Measurements from ENCODE around the gene IGSF8. TPM values are rescaled to one million over a fixed set of nuclear protein-coding genes. Genes with fewer than 3 reads are reported as not detected.

IGSF8 gene
- total and polyA plus RNA-seq, 2 of the 8 experiments (the other 6 are each of a cell fraction or from before 2014, with no cell fraction given) = 69.6 to 132 TPM

- POLR2A ChIA-PET (ENCODE audit: partially characterized antibody) = interaction anchor here (1.0 to 3.5 kb wide), 3 partner anchors 13 to 30 kb away, joined by 3 to 10 read pairs (median 3); partner anchors contain the start of gene ATP1A2
- Histone ChIP-seq H4K5ac (ENCODE audit: insufficient read length, low read depth, low read length) (no peak overlapping the region), H2AK5ac (ENCODE audit: low read depth, low read length) (no peak overlapping the region), H3K18ac (ENCODE audit: extremely low read depth, low read length) (no peak overlapping the region), H2AFZ (ENCODE audit: low read length) (no peak overlapping the region), H3K4me1 (replicated peaks in 1 of 4; ENCODE audit: control insufficient read depth in 3 of 4, insufficient read depth in 4 of 4, low read length in 3 of 4) (no peaks in the 10 kb centered on the region), H3K56ac (replicated peaks; ENCODE audit: insufficient read length, low read depth, low read length) (no peak overlapping the region), H2BK5ac (ENCODE audit: low read depth, low read length) (no peak overlapping the region), H3K36me3 (ENCODE audit: control insufficient read depth in 2 of 4, insufficient read depth in 4 of 4, low read length in 3 of 4) (peaks cover 4 to 55% (median 37%) of the 10 kb centered on the region in 4 experiments), H2BK20ac (ENCODE audit: low read length) (no peak overlapping the region), H4K20me1 (replicated peaks in 1 of 2; ENCODE audit: control insufficient read depth in 1 of 2, insufficient read depth in 2 of 2, low read length in 2 of 2) (no peaks in the 10 kb centered on the region), H2BK12ac (ENCODE audit: low read depth, low read length) (no peak overlapping the region), H3K4me2 (ENCODE audit: insufficient read depth in 1 of 2, low read depth in 2 of 2, low read length in 2 of 2) (no peak overlapping the region), H3K4me3 (ENCODE audit: extremely low read depth in 1 of 4, insufficient read depth in 2 of 4, low read depth in 3 of 4, low read length in 4 of 4) (no peak overlapping the region), H3K23me2 (ENCODE audit: low read depth, low read length) (peaks cover 5% of the 10 kb centered on the region; the same call in 1 of the 2 replicates), H3K23ac (ENCODE audit: insufficient read length) (no peak overlapping the region), H3K27me3 (replicated peaks in 1 of 4; ENCODE audit: control insufficient read depth in 3 of 4, extremely low read depth in 1 of 4, insufficient read depth in 3 of 4, low read length in 3 of 4) (no peaks in the 10 kb centered on the region), H3K27ac (ENCODE audit: low read depth, low read length) (no peak overlapping the region), H3K9me3 (ENCODE audit: insufficient read depth in 2 of 2, low read depth in 1 of 2, low read length in 1 of 2) (no peaks in the 10 kb centered on the region), H3K79me1 (ENCODE audit: low read depth, low read length) (no peaks in the 10 kb centered on the region; the same call in 1 of the 2 replicates), H3K4ac (replicated peaks; ENCODE audit: insufficient read length, low read depth, low read length) (no peak overlapping the region), H3K14ac (ENCODE audit: insufficient read length) (no peak overlapping the region), H2BK120ac (replicated peaks; ENCODE audit: low read depth, low read length) (no peak overlapping the region), H4K91ac (replicated peaks; ENCODE audit: insufficient read length, low read length) (no peak overlapping the region), H2BK15ac (ENCODE audit: low read length) (no peak overlapping the region), H4K8ac (ENCODE audit: extremely low read depth, insufficient read depth, low read length) (no peak overlapping the region; the same call in 1 of the 2 replicates), H3K9ac (replicated peaks in 1 of 4; ENCODE audit: extremely low read depth in 1 of 4, low read depth in 3 of 4, low read length in 3 of 4) (no peak overlapping the region), H3K79me2 (ENCODE audit: control insufficient read depth in 1 of 2, insufficient read depth in 2 of 2, low read length in 2 of 2) (no peaks in the 10 kb centered on the region)
- TF ChIP-seq KDM4A (IDR thresholded peaks at IDR 0.05; ENCODE audit: low read depth, low read length, severe bottlenecking) = no peak
- CTCF ChIA-PET (ENCODE audit: partially characterized antibody) = interaction anchor here (0.6 to 1.5 kb wide), 8 partner anchors 11 to 232 kb away, joined by 3 to 5 read pairs (median 4); no protein-coding TSS in a partner anchor
- FAIRE-seq = no peak
- WGBS, 2 experiments (ENCODE audit: extremely low coverage in 1 of 2, insufficient coverage in 1 of 2, insufficient read length in 1 of 2, insufficient replicate concordance in 2 of 2, low coverage in 1 of 2, low lambda C conversion rate in 2 of 2, missing lambda C conversion rate in 1 of 2) = 91% methylated on average over 20 of the region's 20 CpGs; no CpG with 5 or more reads in 1 of the 2 experiments
- no peak for DNase-seq (ENCODE audit: low read depth in 1 of 2, low spot score in 2 of 2)
Measured at GRCh38 chr1:160134791-160135572, 36.6 kb upstream of the IGSF8 start.

Data from H1 (cell line).